Measurements from ENCODE around the gene LTB4R2.

DNA sequence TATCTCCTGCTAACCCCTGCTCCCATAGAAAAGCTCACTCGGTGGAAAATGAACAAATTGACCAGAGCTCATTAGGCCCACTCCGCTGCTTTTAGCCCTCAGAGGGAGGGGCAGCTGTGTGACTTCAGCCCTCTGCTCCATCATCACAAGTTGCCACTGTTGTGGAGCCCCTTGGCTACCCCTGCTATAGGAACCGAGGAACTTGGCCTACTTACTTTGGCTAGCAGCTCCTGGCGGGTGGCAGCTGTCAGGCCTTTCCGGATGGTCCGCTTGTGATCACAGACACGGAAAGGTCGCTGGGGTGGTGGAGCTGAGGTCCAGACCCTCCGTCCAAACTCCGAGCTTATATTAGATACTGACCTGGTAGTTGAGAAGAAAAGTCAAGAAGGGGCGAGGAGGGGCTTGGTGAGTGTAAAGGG is 2.8 kb upstream of the LTB4R2 start:
- TF ChIP-seq, protein P1, sequence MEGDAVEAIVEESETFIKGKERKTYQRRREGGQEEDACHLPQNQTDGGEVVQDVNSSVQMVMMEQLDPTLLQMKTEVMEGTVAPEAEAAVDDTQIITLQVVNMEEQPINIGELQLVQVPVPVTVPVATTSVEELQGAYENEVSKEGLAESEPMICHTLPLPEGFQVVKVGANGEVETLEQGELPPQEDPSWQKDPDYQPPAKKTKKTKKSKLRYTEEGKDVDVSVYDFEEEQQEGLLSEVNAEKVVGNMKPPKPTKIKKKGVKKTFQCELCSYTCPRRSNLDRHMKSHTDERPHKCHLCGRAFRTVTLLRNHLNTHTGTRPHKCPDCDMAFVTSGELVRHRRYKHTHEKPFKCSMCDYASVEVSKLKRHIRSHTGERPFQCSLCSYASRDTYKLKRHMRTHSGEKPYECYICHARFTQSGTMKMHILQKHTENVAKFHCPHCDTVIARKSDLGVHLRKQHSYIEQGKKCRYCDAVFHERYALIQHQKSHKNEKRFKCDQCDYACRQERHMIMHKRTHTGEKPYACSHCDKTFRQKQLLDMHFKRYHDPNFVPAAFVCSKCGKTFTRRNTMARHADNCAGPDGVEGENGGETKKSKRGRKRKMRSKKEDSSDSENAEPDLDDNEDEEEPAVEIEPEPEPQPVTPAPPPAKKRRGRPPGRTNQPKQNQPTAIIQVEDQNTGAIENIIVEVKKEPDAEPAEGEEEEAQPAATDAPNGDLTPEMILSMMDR (conservative IDR thresholded peaks at IDR 0.05; ENCODE audit: low read depth in 2 of 2) = no peak
- TF ChIP-seq JUNB (IDR thresholded peaks at IDR 0.05; ENCODE audit: unreplicated experiment) = no peak
- TF ChIP-seq, protein P2, sequence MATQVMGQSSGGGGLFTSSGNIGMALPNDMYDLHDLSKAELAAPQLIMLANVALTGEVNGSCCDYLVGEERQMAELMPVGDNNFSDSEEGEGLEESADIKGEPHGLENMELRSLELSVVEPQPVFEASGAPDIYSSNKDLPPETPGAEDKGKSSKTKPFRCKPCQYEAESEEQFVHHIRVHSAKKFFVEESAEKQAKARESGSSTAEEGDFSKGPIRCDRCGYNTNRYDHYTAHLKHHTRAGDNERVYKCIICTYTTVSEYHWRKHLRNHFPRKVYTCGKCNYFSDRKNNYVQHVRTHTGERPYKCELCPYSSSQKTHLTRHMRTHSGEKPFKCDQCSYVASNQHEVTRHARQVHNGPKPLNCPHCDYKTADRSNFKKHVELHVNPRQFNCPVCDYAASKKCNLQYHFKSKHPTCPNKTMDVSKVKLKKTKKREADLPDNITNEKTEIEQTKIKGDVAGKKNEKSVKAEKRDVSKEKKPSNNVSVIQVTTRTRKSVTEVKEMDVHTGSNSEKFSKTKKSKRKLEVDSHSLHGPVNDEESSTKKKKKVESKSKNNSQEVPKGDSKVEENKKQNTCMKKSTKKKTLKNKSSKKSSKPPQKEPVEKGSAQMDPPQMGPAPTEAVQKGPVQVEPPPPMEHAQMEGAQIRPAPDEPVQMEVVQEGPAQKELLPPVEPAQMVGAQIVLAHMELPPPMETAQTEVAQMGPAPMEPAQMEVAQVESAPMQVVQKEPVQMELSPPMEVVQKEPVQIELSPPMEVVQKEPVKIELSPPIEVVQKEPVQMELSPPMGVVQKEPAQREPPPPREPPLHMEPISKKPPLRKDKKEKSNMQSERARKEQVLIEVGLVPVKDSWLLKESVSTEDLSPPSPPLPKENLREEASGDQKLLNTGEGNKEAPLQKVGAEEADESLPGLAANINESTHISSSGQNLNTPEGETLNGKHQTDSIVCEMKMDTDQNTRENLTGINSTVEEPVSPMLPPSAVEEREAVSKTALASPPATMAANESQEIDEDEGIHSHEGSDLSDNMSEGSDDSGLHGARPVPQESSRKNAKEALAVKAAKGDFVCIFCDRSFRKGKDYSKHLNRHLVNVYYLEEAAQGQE (IDR thresholded peaks at IDR 0.05; ENCODE audit: unreplicated experiment) = no peak
- TF ChIP-seq POLR2AphosphoS5 (IDR thresholded peaks at IDR 0.05; ENCODE audit: low read depth) = no peak
- no peak for TF ChIP-seq EZH2 (IDR thresholded peaks at IDR 0.05; ENCODE audit: low read depth, unreplicated experiment)
- no peak for TF ChIP-seq CREB1 (CRISPR knock-in tag; IDR thresholded peaks at IDR 0.05; ENCODE audit: low read depth)
- TF ChIP-seq, protein P3, sequence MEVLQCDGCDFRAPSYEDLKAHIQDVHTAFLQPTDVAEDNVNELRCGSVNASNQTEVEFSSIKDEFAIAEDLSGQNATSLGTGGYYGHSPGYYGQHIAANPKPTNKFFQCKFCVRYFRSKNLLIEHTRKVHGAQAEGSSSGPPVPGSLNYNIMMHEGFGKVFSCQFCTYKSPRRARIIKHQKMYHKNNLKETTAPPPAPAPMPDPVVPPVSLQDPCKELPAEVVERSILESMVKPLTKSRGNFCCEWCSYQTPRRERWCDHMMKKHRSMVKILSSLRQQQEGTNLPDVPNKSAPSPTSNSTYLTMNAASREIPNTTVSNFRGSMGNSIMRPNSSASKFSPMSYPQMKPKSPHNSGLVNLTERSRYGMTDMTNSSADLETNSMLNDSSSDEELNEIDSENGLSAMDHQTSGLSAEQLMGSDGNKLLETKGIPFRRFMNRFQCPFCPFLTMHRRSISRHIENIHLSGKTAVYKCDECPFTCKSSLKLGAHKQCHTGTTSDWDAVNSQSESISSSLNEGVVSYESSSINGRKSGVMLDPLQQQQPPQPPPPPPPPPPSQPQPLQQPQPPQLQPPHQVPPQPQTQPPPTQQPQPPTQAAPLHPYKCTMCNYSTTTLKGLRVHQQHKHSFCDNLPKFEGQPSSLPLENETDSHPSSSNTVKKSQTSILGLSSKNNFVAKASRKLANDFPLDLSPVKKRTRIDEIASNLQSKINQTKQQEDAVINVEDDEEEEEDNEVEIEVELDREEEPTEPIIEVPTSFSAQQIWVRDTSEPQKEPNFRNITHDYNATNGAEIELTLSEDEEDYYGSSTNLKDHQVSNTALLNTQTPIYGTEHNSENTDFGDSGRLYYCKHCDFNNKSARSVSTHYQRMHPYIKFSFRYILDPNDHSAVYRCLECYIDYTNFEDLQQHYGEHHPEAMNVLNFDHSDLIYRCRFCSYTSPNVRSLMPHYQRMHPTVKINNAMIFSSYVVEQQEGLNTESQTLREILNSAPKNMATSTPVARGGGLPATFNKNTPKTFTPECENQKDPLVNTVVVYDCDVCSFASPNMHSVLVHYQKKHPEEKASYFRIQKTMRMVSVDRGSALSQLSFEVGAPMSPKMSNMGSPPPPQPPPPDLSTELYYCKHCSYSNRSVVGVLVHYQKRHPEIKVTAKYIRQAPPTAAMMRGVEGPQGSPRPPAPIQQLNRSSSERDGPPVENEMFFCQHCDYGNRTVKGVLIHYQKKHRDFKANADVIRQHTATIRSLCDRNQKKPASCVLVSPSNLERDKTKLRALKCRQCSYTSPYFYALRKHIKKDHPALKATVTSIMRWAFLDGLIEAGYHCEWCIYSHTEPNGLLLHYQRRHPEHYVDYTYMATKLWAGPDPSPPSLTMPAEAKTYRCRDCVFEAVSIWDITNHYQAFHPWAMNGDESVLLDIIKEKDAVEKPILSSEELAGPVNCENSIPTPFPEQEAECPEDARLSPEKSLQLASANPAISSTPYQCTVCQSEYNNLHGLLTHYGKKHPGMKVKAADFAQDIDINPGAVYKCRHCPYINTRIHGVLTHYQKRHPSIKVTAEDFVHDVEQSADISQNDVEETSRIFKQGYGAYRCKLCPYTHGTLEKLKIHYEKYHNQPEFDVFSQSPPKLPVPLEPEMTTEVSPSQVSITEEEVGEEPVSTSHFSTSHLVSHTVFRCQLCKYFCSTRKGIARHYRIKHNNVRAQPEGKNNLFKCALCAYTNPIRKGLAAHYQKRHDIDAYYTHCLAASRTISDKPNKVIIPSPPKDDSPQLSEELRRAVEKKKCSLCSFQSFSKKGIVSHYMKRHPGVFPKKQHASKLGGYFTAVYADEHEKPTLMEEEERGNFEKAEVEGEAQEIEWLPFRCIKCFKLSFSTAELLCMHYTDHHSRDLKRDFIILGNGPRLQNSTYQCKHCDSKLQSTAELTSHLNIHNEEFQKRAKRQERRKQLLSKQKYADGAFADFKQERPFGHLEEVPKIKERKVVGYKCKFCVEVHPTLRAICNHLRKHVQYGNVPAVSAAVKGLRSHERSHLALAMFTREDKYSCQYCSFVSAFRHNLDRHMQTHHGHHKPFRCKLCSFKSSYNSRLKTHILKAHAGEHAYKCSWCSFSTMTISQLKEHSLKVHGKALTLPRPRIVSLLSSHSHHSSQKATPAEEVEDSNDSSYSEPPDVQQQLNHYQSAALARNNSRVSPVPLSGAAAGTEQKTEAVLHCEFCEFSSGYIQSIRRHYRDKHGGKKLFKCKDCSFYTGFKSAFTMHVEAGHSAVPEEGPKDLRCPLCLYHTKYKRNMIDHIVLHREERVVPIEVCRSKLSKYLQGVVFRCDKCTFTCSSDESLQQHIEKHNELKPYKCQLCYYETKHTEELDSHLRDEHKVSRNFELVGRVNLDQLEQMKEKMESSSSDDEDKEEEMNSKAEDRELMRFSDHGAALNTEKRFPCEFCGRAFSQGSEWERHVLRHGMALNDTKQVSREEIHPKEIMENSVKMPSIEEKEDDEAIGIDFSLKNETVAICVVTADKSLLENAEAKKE (CRISPR knock-in tag; IDR thresholded peaks at IDR 0.05) = no peak
- TF ChIP-seq EZH2phosphoT487 (IDR thresholded peaks at IDR 0.05; ENCODE audit: unreplicated experiment) = no peak
- TF ChIP-seq STAT1 (IDR thresholded peaks at IDR 0.05; ENCODE audit: unreplicated experiment) = no peak
- no peak for TF ChIP-seq ZNF331 (CRISPR knock-in tag; IDR thresholded peaks at IDR 0.05; ENCODE audit: low read depth)
- TF ChIP-seq, protein P4, sequence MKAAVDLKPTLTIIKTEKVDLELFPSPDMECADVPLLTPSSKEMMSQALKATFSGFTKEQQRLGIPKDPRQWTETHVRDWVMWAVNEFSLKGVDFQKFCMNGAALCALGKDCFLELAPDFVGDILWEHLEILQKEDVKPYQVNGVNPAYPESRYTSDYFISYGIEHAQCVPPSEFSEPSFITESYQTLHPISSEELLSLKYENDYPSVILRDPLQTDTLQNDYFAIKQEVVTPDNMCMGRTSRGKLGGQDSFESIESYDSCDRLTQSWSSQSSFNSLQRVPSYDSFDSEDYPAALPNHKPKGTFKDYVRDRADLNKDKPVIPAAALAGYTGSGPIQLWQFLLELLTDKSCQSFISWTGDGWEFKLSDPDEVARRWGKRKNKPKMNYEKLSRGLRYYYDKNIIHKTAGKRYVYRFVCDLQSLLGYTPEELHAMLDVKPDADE (IDR thresholded peaks at IDR 0.05) = no peak
- no peak for TF ChIP-seq NANOG (IDR thresholded peaks at IDR 0.05; ENCODE audit: borderline replicate concordance)
- no peak for TF ChIP-seq ZNF114 (CRISPR knock-in tag; IDR thresholded peaks at IDR 0.05)

All from GM23338 (cell line).